Esophagus muscularis mucosa (tissue), 4 donors: Measurements from ENCODE around the gene SNF8. TPM values are rescaled to one million over a fixed set of nuclear protein-coding genes. Genes with fewer than 3 reads are reported as not detected.

Source experiments
- DNase-seq: peaks from one replicate; pipeline ENCODE4 v3.0.0-alpha.2; 2017; ENCODE audit errors: extremely low spot score
- H3K27ac ChIP-seq, 4 donors: fragments of 200-600 bp; sonication (generic); replicated peaks in 1 of 4; 1 replicate in 3 of 4; 2 replicates in 1 of 4; pipeline ENCODE4 v1.5.1; 2016 to 2019; ENCODE audit warnings: mild to moderate bottlenecking in 1 of 4
- H3K27me3 ChIP-seq, 4 donors: fragments of 200-600 bp; sonication (generic); one replicate each; pipeline versions ENCODE4 v1.5.1 to v1.6.0; 2016 to 2019
- H3K36me3 ChIP-seq, 4 donors: fragments of 200-600 bp; sonication (generic); one replicate each; pipeline ENCODE4 v1.5.1; 2016 to 2019
- H3K4me1 ChIP-seq, 4 donors: fragments of 200-600 bp; sonication (generic); one replicate each; pipeline ENCODE4 v1.5.1; 2016 to 2019
- H3K4me3 ChIP-seq, 4 donors: fragments of 200-600 bp; sonication (generic); 1 replicate in 2 of 4; 2 replicates in 2 of 4; pipeline ENCODE4 v1.5.1; 2016 to 2019; ENCODE audit warnings: mild to moderate bottlenecking in 4 of 4, moderate library complexity in 1 of 4
- H3K9me3 ChIP-seq, 4 donors: fragments of 200-600 bp; sonication (generic); 1 replicate in 3 of 4; 2 replicates in 1 of 4; pipeline ENCODE4 v1.5.1; 2016 to 2019
- EP300 ChIP-seq: sonication (generic); formaldehyde crosslinking; IDR thresholded peaks from one replicate; pipeline ENCODE4 v1.6.1; 2017; ENCODE audit warnings: antibody characterized with exemption
- POLR2A ChIP-seq: fragments of 450-650 bp; IDR thresholded peaks from one replicate; pipeline ENCODE4 v1.6.1; 2017; ENCODE audit warnings: antibody characterized with exemption, moderate library complexity, mild to moderate bottlenecking, low read depth
- POLR2AphosphoS5 ChIP-seq, 2 donors: sonication (generic); formaldehyde crosslinking; IDR thresholded peaks; one replicate each; pipeline ENCODE4 v1.6.1; 2017; ENCODE audit warnings: antibody characterized with exemption in 2 of 2
- WGBS: methylation state at CpG from one replicate; pipeline ENCODE4 v1.1.5; 2018; 5-methylcytosine and 5-hydroxymethylcytosine counted together
- intact Hi-C: fragments of 100-400 bp; cut with DNase I; formaldehyde crosslinking; loops from one replicate; pipeline ENCODE4 v1.15.1; 2023
- total RNA-seq, 4 donors: library from RNA; depleted of rRNA; stranded (reverse); fragments of >200 nt; gene quantifications; one replicate each; pipeline versions ENCODE4 v1.1.0 to v1.2.1, GENCODE V29; 2016
- TF ChIP-seq, protein P1 (sequence below), 3 experiments: fragments of 200-600 bp in 2 of 3; fragments of 450-650 bp in 1 of 3; sonication (generic) in 2 of 3; IDR thresholded peaks; one replicate each; pipeline ENCODE4 v1.5.1; 2017 to 2019; ENCODE audit warnings: antibody characterized with exemption in 3 of 3, mild to moderate bottlenecking in 2 of 3, moderate library complexity in 1 of 3

SNF8 gene
- total RNA-seq, 4 donors from 2014 or later = 80.6 to 97.1 (median 92.3) TPM

DNA sequence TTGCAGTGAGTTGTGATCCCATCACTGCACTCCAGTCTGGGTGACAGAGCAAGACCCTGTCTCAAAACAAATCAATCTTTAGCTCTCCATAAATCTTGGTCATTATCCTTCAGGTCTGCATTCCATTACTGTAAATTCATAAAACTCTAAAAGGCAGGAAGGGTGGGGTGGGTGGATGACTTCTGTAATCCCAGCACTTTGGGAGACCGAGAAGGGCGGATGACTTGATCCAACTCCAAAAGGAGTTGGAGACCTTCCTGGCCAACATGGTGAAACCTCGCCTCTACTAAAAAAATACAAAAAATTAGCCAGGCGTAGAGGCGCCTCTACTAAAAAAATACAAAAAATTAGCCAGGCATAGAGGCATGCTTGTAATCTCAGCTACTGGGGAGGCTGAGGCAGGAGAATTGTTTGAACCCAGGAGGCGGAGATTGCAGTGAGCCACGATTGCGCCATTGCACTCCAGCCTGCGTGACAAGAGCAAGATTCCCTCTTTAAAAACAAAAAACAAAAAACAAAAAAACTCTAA, 38.6 kb downstream of the SNF8 start:
- Histone ChIP-seq H3K27ac (no peak overlapping the region), H3K4me1 (peaks cover 27 to 29% (median 28%) of the 10 kb centered on the region in 4 donors), H3K36me3 (peaks cover 0 to 8% (median 7%) of the 10 kb centered on the region in 4 donors), H3K27me3 (no peaks in the 10 kb centered on the region), H3K9me3 (no peaks in the 10 kb centered on the region), H3K4me3 (no peak overlapping the region)
- intact Hi-C loops = loop anchor here (5.0 kb wide), 1 partner anchor 36 kb away; the partner anchor contains the start of gene SNF8
- TF ChIP-seq, protein P1, sequence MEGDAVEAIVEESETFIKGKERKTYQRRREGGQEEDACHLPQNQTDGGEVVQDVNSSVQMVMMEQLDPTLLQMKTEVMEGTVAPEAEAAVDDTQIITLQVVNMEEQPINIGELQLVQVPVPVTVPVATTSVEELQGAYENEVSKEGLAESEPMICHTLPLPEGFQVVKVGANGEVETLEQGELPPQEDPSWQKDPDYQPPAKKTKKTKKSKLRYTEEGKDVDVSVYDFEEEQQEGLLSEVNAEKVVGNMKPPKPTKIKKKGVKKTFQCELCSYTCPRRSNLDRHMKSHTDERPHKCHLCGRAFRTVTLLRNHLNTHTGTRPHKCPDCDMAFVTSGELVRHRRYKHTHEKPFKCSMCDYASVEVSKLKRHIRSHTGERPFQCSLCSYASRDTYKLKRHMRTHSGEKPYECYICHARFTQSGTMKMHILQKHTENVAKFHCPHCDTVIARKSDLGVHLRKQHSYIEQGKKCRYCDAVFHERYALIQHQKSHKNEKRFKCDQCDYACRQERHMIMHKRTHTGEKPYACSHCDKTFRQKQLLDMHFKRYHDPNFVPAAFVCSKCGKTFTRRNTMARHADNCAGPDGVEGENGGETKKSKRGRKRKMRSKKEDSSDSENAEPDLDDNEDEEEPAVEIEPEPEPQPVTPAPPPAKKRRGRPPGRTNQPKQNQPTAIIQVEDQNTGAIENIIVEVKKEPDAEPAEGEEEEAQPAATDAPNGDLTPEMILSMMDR (IDR thresholded peaks at IDR 0.05) = no peak
- TF ChIP-seq POLR2AphosphoS5 (IDR thresholded peaks at IDR 0.05) = no peak
- no peak for TF ChIP-seq EP300
- no peak for TF ChIP-seq POLR2A
- DNase-seq = no peak
- 83% methylated on average over 9 of the region's 9 CpGs for WGBS

DNA sequence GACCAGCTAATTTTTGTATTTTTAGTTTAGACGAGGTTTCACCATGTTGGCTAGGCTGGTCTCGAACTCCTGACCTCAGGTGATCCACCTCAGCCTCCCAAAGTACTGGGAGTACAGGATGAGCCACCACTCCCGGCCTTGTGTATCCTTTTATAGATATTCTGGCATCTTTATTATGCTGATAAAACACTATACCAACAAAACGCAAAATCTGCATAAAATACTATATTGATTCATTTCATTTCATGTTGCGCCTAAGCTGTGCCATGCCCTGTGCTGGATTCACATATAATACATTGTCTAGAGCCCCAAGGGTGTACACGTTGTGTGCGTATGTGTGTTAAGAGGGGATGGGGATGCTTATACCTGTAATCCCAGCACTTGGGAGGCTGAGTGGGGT, 40.2 kb downstream of the SNF8 start:
- no peaks in the 10 kb centered on the region for H3K9me3 ChIP-seq
- WGBS = 87% methylated on average over 7 of the region's 7 CpGs
- no peak for DNase-seq

DNA sequence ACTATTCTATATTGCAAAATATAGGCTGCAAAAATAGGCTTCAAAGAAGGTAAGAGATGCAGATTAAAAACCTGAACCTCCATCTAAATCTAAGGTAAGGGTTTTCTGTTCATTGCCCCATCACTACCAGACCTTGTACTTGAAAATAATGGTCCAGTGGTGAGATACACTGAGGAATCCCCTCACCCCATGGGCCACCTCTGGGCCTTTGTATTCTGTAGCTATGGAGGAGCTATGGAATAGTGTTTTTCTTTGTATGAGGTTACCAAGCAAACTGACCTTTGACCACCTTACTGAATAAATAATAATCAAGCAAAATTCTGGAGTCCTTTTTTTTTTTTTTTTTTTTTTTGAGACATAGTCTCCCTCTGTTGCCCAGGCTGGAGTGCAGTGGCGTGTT, 41.2 kb downstream of the SNF8 start:
- WGBS = 100% methylated on average over 1 of the region's 1 CpG
- Histone ChIP-seq H3K36me3 (peaks cover 0 to 2% (median 2%) of the 10 kb centered on the region in 4 donors), H3K9me3 (no peaks in the 10 kb centered on the region), H3K27me3 (no peaks in the 10 kb centered on the region), H3K4me3 (no peak overlapping the region), H3K27ac (no peak overlapping the region), H3K4me1 (peaks cover 6 to 8% (median 7%) of the 10 kb centered on the region in 4 donors)
- TF ChIP-seq POLR2AphosphoS5 (IDR thresholded peaks at IDR 0.05) (no peak), EP300 (no peak), POLR2A (no peak)
- TF ChIP-seq, protein P1 (IDR thresholded peaks at IDR 0.05) = no peak
- intact Hi-C loops = no loop called here
- DNase-seq = no peak

More for the DNA sequence above, 40.2 kb downstream of the SNF8 start:
- Histone ChIP-seq H3K27me3 (no peaks in the 10 kb centered on the region), H3K36me3 (no peaks in the 10 kb centered on the region), H3K27ac (no peak overlapping the region), H3K4me1 (peaks cover 11 to 13% (median 12%) of the 10 kb centered on the region in 4 donors), H3K4me3 (no peak overlapping the region)
- TF ChIP-seq, protein P1 (IDR thresholded peaks at IDR 0.05) = no peak
- TF ChIP-seq EP300 (no peak), POLR2AphosphoS5 (IDR thresholded peaks at IDR 0.05) (no peak), POLR2A (no peak)
- intact Hi-C loops = no loop called here

DNA sequence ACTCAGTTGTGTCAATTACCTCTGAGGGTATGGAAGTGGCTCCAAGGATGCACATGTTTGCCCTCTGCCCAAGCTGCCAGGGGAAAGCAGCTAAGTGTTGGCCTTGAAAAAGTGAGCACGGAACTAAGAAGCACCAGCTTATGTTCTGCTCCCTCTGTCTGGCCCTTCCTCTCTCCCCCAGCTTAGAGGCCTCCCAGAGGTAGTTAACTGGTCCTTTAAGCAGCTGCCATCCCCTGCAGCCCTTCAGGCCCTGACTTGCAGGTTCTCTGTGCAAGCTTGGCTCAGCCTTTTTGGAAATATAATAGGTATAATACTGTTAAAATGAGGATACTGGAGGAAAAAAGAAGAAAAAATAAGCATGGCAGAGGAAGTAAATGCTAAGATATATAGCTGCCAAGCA, 43.4 kb downstream of the SNF8 start:
- H3K27ac ChIP-seq = no peak overlapping the region
- H3K36me3 ChIP-seq = peaks cover 4 to 23% (median 17%) of the 10 kb centered on the region in 4 donors
- intact Hi-C loops = no loop called here
- TF ChIP-seq EP300 = no peak
- no peak for TF ChIP-seq POLR2AphosphoS5 (IDR thresholded peaks at IDR 0.05)
- TF ChIP-seq POLR2A = no peak
- TF ChIP-seq, protein P1 (IDR thresholded peaks at IDR 0.05) = no peak
- WGBS = 86% methylated on average over 1 of the region's 1 CpG
- no peak overlapping the region for H3K4me3 ChIP-seq
- H3K27me3 ChIP-seq = no peaks in the 10 kb centered on the region
- no peaks in the 10 kb centered on the region for H3K9me3 ChIP-seq
- H3K4me1 ChIP-seq = no peaks in the 10 kb centered on the region
- DNase-seq = no peak

DNA sequence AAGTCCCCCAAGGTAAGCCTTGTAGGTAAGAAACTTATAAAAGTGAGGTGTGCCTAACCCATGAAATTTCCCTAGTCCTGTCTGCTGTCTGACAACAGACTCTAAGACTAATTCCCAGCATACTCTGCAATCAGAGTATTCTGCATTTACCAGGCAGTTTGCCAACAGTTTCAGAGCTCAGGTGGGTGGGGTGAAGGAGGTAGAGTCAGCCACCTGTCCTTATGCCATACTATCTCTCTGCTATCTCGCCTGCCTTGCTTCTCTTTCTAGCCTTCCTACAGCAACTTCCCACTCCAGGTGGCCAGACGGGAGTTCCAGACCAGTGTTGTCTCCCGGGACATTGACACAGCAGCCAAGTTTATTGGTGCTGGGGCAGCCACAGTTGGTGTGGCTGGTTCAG, 49.8 kb downstream of the SNF8 start:
- no peak for DNase-seq
- H3K4me1 ChIP-seq = peaks cover 18 to 27% (median 25%) of the 10 kb centered on the region in 4 donors
- peaks cover 15 to 43% (median 35%) of the 10 kb centered on the region in 4 donors for H3K36me3 ChIP-seq
- intact Hi-C loops = loop anchor here (10.0 kb wide), 1 partner anchor 140 kb away; no protein-coding TSS in a partner anchor
- H3K27me3 ChIP-seq = no peaks in the 10 kb centered on the region
- no peaks in the 10 kb centered on the region for H3K9me3 ChIP-seq
- TF ChIP-seq EP300 = no peak
- no peak for TF ChIP-seq POLR2A
- no peak for TF ChIP-seq POLR2AphosphoS5 (IDR thresholded peaks at IDR 0.05)
- TF ChIP-seq, protein P1 (IDR thresholded peaks at IDR 0.05) = no peak
- no peak overlapping the region for H3K4me3 ChIP-seq
- no peak overlapping the region for H3K27ac ChIP-seq
- 83% methylated on average over 1 of the region's 3 CpGs for WGBS
